ENCODE results near the gene SPPL2B. TPM values are rescaled to one million over a fixed set of nuclear protein-coding genes. Genes with fewer than 3 reads are reported as not detected.

The SPPL2B gene
- total and polyA plus RNA-seq, 9 of the 15 experiments (the other 6 are each of a cell fraction or from before 2014, with no cell fraction given), result 0.20 to 81.2 (median 15.1) TPM

DNA sequence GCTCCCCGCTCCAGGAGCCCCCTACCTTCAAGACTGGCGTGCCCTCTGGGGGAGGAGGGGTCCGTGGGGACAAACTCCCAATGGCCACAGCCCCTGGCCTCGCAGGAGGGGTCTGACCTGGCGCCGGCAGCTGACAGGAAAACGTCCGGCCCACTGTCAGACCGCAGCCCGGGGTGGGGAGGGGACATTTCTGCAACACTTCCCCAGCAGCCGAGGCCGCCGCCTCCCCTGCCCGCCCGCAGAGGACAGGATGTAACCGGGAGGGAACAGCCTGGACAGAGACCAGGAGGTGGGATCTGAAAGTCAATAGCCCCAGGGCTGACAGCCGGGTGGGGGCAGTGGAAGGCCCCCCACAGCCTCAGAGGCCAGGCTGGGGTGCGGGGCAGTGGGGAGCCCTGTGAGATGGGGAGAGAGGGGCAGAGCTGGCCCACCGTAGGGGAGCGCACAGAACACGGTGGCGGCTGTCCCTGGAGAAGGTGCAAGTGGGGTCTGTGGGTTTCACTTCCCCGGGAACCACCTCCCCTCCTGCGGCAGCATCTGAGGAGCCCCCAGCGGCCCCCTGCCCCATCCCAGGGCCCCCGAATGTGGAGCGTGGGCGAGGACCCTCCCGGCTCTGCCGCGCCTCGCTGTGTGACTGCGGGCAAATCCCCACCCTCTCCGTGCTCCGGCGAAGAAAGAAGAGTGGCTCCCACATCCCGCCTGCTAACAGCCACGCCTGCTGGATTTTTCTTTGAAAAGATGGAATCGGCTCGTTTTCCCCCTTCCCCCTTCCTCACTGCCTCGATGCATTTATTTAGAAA is 46.2 kb upstream of the SPPL2B start, which contains the start of gene PEAK3 (continued):
- TF ChIP-seq CTBP1 (IDR thresholded peaks at IDR 0.05; ENCODE audit: borderline replicate concordance) (peak; percentile 30; the same call in 1 of the 2 replicates), CC2D1A (IDR thresholded peaks at IDR 0.05) (peak; percentile 22; the same call in 1 of the 2 replicates), PHB (CRISPR knock-in tag; IDR thresholded peaks at IDR 0.05) (no peak), SP2 (IDR thresholded peaks at IDR 0.05; ENCODE audit: extremely low read depth, low read depth, low read length, poor library complexity, severe bottlenecking) (no peak), MEIS2 (IDR thresholded peaks at IDR 0.05; ENCODE audit: partially characterized antibody) (no peak), ZBTB17 (CRISPR knock-in tag; IDR thresholded peaks at IDR 0.05) (peak; percentile 59; the same call in 1 of the 2 replicates), ZNF551 (CRISPR knock-in tag; IDR thresholded peaks at IDR 0.05) (no peak), DPF2 (IDR thresholded peaks at IDR 0.05) (0 out of 2 replicates have a peak, but pooled peaks have one; percentile 20), POLR2G (IDR thresholded peaks at IDR 0.05; ENCODE audit: low read depth, low read length) (peak; percentile 69), HIVEP1 (CRISPR knock-in tag; IDR thresholded peaks at IDR 0.05) (no peak), CCAR2 (IDR thresholded peaks at IDR 0.05; ENCODE audit: low read depth, low read length) (no peak), NR4A1 (CRISPR knock-in tag; IDR thresholded peaks at IDR 0.05) (0 out of 2 replicates have a peak, but pooled peaks have one; percentile 25), NR4A1 (tag; IDR thresholded peaks at IDR 0.05) (no peak), RBFOX2 (IDR thresholded peaks at IDR 0.05; ENCODE audit: low read depth, low read length) (peak; percentile 61), ELF4 (CRISPR knock-in tag; IDR thresholded peaks at IDR 0.05) (no peak)
- TF ChIP-seq, protein P1, sequence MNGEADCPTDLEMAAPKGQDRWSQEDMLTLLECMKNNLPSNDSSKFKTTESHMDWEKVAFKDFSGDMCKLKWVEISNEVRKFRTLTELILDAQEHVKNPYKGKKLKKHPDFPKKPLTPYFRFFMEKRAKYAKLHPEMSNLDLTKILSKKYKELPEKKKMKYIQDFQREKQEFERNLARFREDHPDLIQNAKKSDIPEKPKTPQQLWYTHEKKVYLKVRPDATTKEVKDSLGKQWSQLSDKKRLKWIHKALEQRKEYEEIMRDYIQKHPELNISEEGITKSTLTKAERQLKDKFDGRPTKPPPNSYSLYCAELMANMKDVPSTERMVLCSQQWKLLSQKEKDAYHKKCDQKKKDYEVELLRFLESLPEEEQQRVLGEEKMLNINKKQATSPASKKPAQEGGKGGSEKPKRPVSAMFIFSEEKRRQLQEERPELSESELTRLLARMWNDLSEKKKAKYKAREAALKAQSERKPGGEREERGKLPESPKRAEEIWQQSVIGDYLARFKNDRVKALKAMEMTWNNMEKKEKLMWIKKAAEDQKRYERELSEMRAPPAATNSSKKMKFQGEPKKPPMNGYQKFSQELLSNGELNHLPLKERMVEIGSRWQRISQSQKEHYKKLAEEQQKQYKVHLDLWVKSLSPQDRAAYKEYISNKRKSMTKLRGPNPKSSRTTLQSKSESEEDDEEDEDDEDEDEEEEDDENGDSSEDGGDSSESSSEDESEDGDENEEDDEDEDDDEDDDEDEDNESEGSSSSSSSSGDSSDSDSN (IDR thresholded peaks at IDR 0.05; ENCODE audit: borderline replicate concordance in 1 of 2, low read depth in 2 of 2, low read length in 2 of 2), result peak in 1 of 2 experiments; percentile 84; a peak in 1 of 4 replicates
- TF ChIP-seq, protein P2, sequence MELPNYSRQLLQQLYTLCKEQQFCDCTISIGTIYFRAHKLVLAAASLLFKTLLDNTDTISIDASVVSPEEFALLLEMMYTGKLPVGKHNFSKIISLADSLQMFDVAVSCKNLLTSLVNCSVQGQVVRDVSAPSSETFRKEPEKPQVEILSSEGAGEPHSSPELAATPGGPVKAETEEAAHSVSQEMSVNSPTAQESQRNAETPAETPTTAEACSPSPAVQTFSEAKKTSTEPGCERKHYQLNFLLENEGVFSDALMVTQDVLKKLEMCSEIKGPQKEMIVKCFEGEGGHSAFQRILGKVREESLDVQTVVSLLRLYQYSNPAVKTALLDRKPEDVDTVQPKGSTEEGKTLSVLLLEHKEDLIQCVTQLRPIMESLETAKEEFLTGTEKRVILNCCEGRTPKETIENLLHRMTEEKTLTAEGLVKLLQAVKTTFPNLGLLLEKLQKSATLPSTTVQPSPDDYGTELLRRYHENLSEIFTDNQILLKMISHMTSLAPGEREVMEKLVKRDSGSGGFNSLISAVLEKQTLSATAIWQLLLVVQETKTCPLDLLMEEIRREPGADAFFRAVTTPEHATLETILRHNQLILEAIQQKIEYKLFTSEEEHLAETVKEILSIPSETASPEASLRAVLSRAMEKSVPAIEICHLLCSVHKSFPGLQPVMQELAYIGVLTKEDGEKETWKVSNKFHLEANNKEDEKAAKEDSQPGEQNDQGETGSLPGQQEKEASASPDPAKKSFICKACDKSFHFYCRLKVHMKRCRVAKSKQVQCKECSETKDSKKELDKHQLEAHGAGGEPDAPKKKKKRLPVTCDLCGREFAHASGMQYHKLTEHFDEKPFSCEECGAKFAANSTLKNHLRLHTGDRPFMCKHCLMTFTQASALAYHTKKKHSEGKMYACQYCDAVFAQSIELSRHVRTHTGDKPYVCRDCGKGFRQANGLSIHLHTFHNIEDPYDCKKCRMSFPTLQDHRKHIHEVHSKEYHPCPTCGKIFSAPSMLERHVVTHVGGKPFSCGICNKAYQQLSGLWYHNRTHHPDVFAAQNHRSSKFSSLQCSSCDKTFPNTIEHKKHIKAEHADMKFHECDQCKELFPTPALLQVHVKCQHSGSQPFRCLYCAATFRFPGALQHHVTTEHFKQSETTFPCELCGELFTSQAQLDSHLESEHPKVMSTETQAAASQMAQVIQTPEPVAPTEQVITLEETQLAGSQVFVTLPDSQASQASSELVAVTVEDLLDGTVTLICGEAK (IDR thresholded peaks at IDR 0.05), result 0 out of 2 replicates have a peak, but pooled peaks have one; percentile 48
- TF ChIP-seq, protein P2 (CRISPR knock-in tag; IDR thresholded peaks at IDR 0.05), result no peak

All from K562 (cell line).